ENCODE data around the gene FSCN2.

GRCh38 chr17:81513372-81513752 is 14.8 kb upstream of the FSCN2 start:
- no peak for TF ChIP-seq IRF3 (IDR thresholded peaks at IDR 0.05)
- no peak for TF ChIP-seq USF2 (IDR thresholded peaks at IDR 0.05; ENCODE audit: borderline replicate concordance, low read depth, low read length)
- TF ChIP-seq POLR2A (IDR thresholded peaks at IDR 0.05; ENCODE audit: low read depth, low read length): peak; percentile 59
- TF ChIP-seq ATF3 (IDR thresholded peaks at IDR 0.05; ENCODE audit: borderline replicate concordance, extremely low read depth, low read depth, low read length): no peak
- no peak for TF ChIP-seq REST (IDR thresholded peaks at IDR 0.05; ENCODE audit: low read depth, low read length)
- no peak for TF ChIP-seq RCOR1 (conservative IDR thresholded peaks at IDR 0.05; ENCODE audit: low read depth, low read length)
- TF ChIP-seq MAX (IDR thresholded peaks at IDR 0.05; ENCODE audit: low read depth, low read length): no peak

All from GM12878 (cell line).